Measurements from ENCODE around the gene RASA2. TPM values are rescaled to one million over a fixed set of nuclear protein-coding genes. Genes with fewer than 3 reads are reported as not detected.

Gene RASA2
- total and polyA plus RNA-seq, 2 of the 8 experiments (the other 6 are each of a cell fraction or from before 2014, with no cell fraction given): 3.5 to 15.9 TPM

- FAIRE-seq (no peak), DNase-seq (ENCODE audit: low read depth in 1 of 2, low spot score in 2 of 2) (peak; percentile 23 to 82)
- no peak overlapping the region for H2BK12ac ChIP-seq (ENCODE audit: low read depth, low read length)
- H3K18ac ChIP-seq (ENCODE audit: extremely low read depth, low read length): no peak overlapping the region
- TF ChIP-seq EGR1 (IDR thresholded peaks at IDR 0.05; ENCODE audit: borderline replicate concordance, low read depth, low read length): peak; percentile 69; the same call in 1 of the 2 replicates
- peak; percentile 46; the same call in 1 of the 2 replicates for TF ChIP-seq TBP (IDR thresholded peaks at IDR 0.05; ENCODE audit: low read depth, low read length)
- TF ChIP-seq SIN3A (conservative IDR thresholded peaks at IDR 0.05 in 1 of 2, IDR thresholded peaks at IDR 0.05 in 1 of 2; ENCODE audit: low read depth in 1 of 2, low read length in 2 of 2): peak in 1 of 2 experiments; percentile 41; a peak in 1 of 4 replicates
- TF ChIP-seq KDM4A (IDR thresholded peaks at IDR 0.05; ENCODE audit: low read depth, low read length, severe bottlenecking): peak; percentile 33
- TF ChIP-seq TAF7 (optimal IDR thresholded peaks at IDR 0.05; ENCODE audit: borderline replicate concordance, low read depth, low read length): no peak
- peak in 1 of 2 experiments; percentile 28; a peak in 1 of 3 replicates for TF ChIP-seq POLR2A (IDR thresholded peaks at IDR 0.05; ENCODE audit: control extremely low read depth in 1 of 2, low read depth in 2 of 2, low read length in 2 of 2)
- peak; percentile 94 for TF ChIP-seq ASH2L (IDR thresholded peaks at IDR 0.05; ENCODE audit: low read length)
- TF ChIP-seq, protein P1, sequence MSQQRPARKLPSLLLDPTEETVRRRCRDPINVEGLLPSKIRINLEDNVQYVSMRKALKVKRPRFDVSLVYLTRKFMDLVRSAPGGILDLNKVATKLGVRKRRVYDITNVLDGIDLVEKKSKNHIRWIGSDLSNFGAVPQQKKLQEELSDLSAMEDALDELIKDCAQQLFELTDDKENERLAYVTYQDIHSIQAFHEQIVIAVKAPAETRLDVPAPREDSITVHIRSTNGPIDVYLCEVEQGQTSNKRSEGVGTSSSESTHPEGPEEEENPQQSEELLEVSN (IDR thresholded peaks at IDR 0.05): no peak
- peak; percentile 40 for TF ChIP-seq TAF1 (IDR thresholded peaks at IDR 0.05; ENCODE audit: low read depth, low read length)
- peak overlapping the region; percentile 58 to 72 for H3K4me2 ChIP-seq (ENCODE audit: insufficient read depth in 1 of 2, low read depth in 2 of 2, low read length in 2 of 2)
- H2BK20ac ChIP-seq (ENCODE audit: low read length): no peak overlapping the region
- H3K23me2 ChIP-seq (ENCODE audit: low read depth, low read length): no peaks in the 10 kb centered on the region
- H3K4me1 ChIP-seq (replicated peaks in 1 of 4; ENCODE audit: control insufficient read depth in 3 of 4, insufficient read depth in 4 of 4, low read length in 3 of 4): peaks cover 3 to 20% (median 11%) of the 10 kb centered on the region in 4 experiments; a peak in 6 of 7 replicates
- H4K91ac ChIP-seq (replicated peaks; ENCODE audit: insufficient read length, low read length): no peak overlapping the region
- H3K27me3 ChIP-seq (replicated peaks in 1 of 4; ENCODE audit: control insufficient read depth in 3 of 4, extremely low read depth in 1 of 4, insufficient read depth in 3 of 4, low read length in 3 of 4): no peaks in the 10 kb centered on the region
- no peak overlapping the region for H3K14ac ChIP-seq (ENCODE audit: insufficient read length)
- no peak overlapping the region for H2BK120ac ChIP-seq (replicated peaks; ENCODE audit: low read depth, low read length)
- ChIA-PET POLR2A (ENCODE audit: partially characterized antibody) (interaction anchor here (0.7 to 2.0 kb wide), 14 partner anchors 11 to 388 kb away, joined by 3 to 14 read pairs (median 4); partner anchors contain the start of gene ZBTB38), CTCF (ENCODE audit: partially characterized antibody) (interaction anchor here (0.6 to 1.3 kb wide), 7 partner anchors 11 to 184 kb away, joined by 3 read pairs; no protein-coding TSS in a partner anchor)
- 2% methylated on average over 31 of the region's 55 CpGs; no CpG with 5 or more reads in 1 of the 2 experiments for WGBS, 2 experiments (ENCODE audit: extremely low coverage in 1 of 2, insufficient coverage in 1 of 2, insufficient read length in 1 of 2, insufficient replicate concordance in 2 of 2, low coverage in 1 of 2, low lambda C conversion rate in 2 of 2, missing lambda C conversion rate in 1 of 2)
- H2BK5ac ChIP-seq (ENCODE audit: low read depth, low read length): peak overlapping the region; percentile 3; the same call in 1 of the 2 replicates
- no peak overlapping the region for H4K5ac ChIP-seq (ENCODE audit: insufficient read length, low read depth, low read length)
- no peaks in the 10 kb centered on the region for H3K36me3 ChIP-seq (ENCODE audit: control insufficient read depth in 2 of 4, insufficient read depth in 4 of 4, low read length in 3 of 4)
- H3K9ac ChIP-seq (replicated peaks in 1 of 4; ENCODE audit: extremely low read depth in 1 of 4, low read depth in 3 of 4, low read length in 3 of 4): peak overlapping the region; percentile 32 to 93 (median 86); a peak in 6 of 7 replicates
- peaks cover 2% of the 10 kb centered on the region; the same call in 1 of the 2 replicates for H3K79me1 ChIP-seq (ENCODE audit: low read depth, low read length)
- H3K4me3 ChIP-seq (ENCODE audit: extremely low read depth in 1 of 4, insufficient read depth in 2 of 4, low read depth in 3 of 4, low read length in 4 of 4): peak overlapping the region; percentile 63 to 74 (median 73)
- H3K79me2 ChIP-seq (ENCODE audit: control insufficient read depth in 1 of 2, insufficient read depth in 2 of 2, low read length in 2 of 2): peaks cover 0 to 48% of the 10 kb centered on the region in 2 experiments; a peak in 3 of 4 replicates
- H3K56ac ChIP-seq (replicated peaks; ENCODE audit: insufficient read length, low read depth, low read length): no peak overlapping the region
- H4K8ac ChIP-seq (ENCODE audit: extremely low read depth, insufficient read depth, low read length): peak overlapping the region; percentile 98; the same call in 1 of the 2 replicates
- no peak overlapping the region for H3K4ac ChIP-seq (replicated peaks; ENCODE audit: insufficient read length, low read depth, low read length)
- H3K27ac ChIP-seq (ENCODE audit: low read depth, low read length): peak overlapping the region; percentile 88
- H2AK5ac ChIP-seq (ENCODE audit: low read depth, low read length): no peak overlapping the region
- H4K20me1 ChIP-seq (replicated peaks in 1 of 2; ENCODE audit: control insufficient read depth in 1 of 2, insufficient read depth in 2 of 2, low read length in 2 of 2): peaks cover 2 to 5% of the 10 kb centered on the region in 2 experiments
- no peak overlapping the region; the same call in 1 of the 2 replicates for H2AFZ ChIP-seq (ENCODE audit: low read length)
- H3K23ac ChIP-seq (ENCODE audit: insufficient read length): no peak overlapping the region
- no peaks in the 10 kb centered on the region for H3K9me3 ChIP-seq (ENCODE audit: insufficient read depth in 2 of 2, low read depth in 1 of 2, low read length in 1 of 2)
- no peak overlapping the region for H2BK15ac ChIP-seq (ENCODE audit: low read length)
These were observed 860 bp downstream of the RASA2 start for GRCh38 chr3:141487521-141488252.

All from H1 (cell line).